ENCODE measurements around the gene UNC93B1. TPM values are rescaled to one million over a fixed set of nuclear protein-coding genes. Genes with fewer than 3 reads are reported as not detected.

UNC93B1 gene
- total RNA-seq, 2 donors from 2014 or later = 31.5 to 41.7 TPM

- Histone ChIP-seq H3K27me3 (replicated peaks; ENCODE audit: insufficient read depth) (no peaks in the 10 kb centered on the region), H3K4me1 (replicated peaks) (no peaks in the 10 kb centered on the region), H3K27ac (no peak overlapping the region), H3K4me3 (no peak overlapping the region), H3K36me3 (no peaks in the 10 kb centered on the region), H3K9me3 (no peaks in the 10 kb centered on the region)
- TF ChIP-seq POLR2AphosphoS5 (IDR thresholded peaks at IDR 0.05) = no peak
- no peak for TF ChIP-seq POLR2A (IDR thresholded peaks at IDR 0.05)
- TF ChIP-seq CTCF (IDR thresholded peaks at IDR 0.05) = no peak
- 97% methylated on average over 17 of the region's 18 CpGs for WGBS
- intact Hi-C loops (cut with DNase I) = no loop called here
- no peak for DNase-seq (ENCODE audit: low spot score)
Measured at GRCh38 chr11:68018730-68019190, 14.9 kb upstream of the UNC93B1 start.

- 83% methylated on average over 26 of the region's 27 CpGs for WGBS
- intact Hi-C loops (cut with DNase I) = no loop called here
- no peak overlapping the region for H3K27ac ChIP-seq
- TF ChIP-seq POLR2A (IDR thresholded peaks at IDR 0.05) (no peak), CTCF (IDR thresholded peaks at IDR 0.05) (no peak), POLR2AphosphoS5 (IDR thresholded peaks at IDR 0.05) (no peak)
- DNase-seq (ENCODE audit: low spot score) = no peak
- no peaks in the 10 kb centered on the region for H3K36me3 ChIP-seq
- no peak overlapping the region for H3K4me3 ChIP-seq
- H3K4me1 ChIP-seq (replicated peaks) = no peaks in the 10 kb centered on the region
- H3K27me3 ChIP-seq (replicated peaks; ENCODE audit: insufficient read depth) = no peaks in the 10 kb centered on the region
- no peaks in the 10 kb centered on the region for H3K9me3 ChIP-seq
Measured at GRCh38 chr11:68017980-68018729, 14.3 kb upstream of the UNC93B1 start.

- no peaks in the 10 kb centered on the region for H3K9me3 ChIP-seq
- no peaks in the 10 kb centered on the region for H3K27me3 ChIP-seq (replicated peaks; ENCODE audit: insufficient read depth)
- no peaks in the 10 kb centered on the region for H3K36me3 ChIP-seq
- H3K4me3 ChIP-seq = no peak overlapping the region
- 69% methylated on average over 16 of the region's 16 CpGs for WGBS
- TF ChIP-seq CTCF (IDR thresholded peaks at IDR 0.05) = no peak
- no peak overlapping the region for H3K27ac ChIP-seq
- no peaks in the 10 kb centered on the region for H3K4me1 ChIP-seq (replicated peaks)
- intact Hi-C loops (cut with DNase I) = no loop called here
- DNase-seq (ENCODE audit: low spot score) = no peak
Measured at GRCh38 chr11:68016904-68017817, 13.3 kb upstream of the UNC93B1 start.

- H3K4me3 ChIP-seq = no peak overlapping the region
- no peak for TF ChIP-seq CTCF (IDR thresholded peaks at IDR 0.05)
- no peak for TF ChIP-seq POLR2A (IDR thresholded peaks at IDR 0.05)
- no peak for TF ChIP-seq POLR2AphosphoS5 (IDR thresholded peaks at IDR 0.05)
- 70% methylated on average over 13 of the region's 13 CpGs for WGBS
- H3K4me1 ChIP-seq (replicated peaks) = no peaks in the 10 kb centered on the region
- intact Hi-C loops (cut with DNase I) = no loop called here
- no peaks in the 10 kb centered on the region for H3K9me3 ChIP-seq
- DNase-seq (ENCODE audit: low spot score) = no peak
- H3K27ac ChIP-seq = no peak overlapping the region
- H3K27me3 ChIP-seq (replicated peaks; ENCODE audit: insufficient read depth) = no peaks in the 10 kb centered on the region
- H3K36me3 ChIP-seq = no peaks in the 10 kb centered on the region
Measured at GRCh38 chr11:68016161-68016903, 12.4 kb upstream of the UNC93B1 start.

Measured in prostate gland (tissue), 2 donors.